ENCODE results near the gene KLHL5.

DNA sequence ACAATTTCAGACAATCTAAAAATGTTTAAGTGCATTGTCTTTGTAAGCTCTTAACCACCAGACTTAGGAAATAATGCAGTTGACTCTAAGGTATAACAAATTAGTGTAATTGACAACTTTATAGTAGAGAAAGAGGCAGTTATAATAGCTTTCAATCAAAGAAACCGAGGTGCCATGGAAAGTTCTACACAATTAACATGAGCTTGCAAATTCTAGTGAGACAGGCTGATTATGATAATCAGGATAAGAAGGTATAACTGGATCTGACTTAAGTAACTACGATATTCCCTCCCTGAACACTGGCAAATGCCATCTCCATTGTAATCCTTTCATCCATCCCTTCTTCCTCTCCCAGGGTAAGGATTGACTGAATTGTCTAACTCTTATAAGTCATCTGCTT, 11.4 kb upstream of the KLHL5 start:
- TF ChIP-seq, protein P1, sequence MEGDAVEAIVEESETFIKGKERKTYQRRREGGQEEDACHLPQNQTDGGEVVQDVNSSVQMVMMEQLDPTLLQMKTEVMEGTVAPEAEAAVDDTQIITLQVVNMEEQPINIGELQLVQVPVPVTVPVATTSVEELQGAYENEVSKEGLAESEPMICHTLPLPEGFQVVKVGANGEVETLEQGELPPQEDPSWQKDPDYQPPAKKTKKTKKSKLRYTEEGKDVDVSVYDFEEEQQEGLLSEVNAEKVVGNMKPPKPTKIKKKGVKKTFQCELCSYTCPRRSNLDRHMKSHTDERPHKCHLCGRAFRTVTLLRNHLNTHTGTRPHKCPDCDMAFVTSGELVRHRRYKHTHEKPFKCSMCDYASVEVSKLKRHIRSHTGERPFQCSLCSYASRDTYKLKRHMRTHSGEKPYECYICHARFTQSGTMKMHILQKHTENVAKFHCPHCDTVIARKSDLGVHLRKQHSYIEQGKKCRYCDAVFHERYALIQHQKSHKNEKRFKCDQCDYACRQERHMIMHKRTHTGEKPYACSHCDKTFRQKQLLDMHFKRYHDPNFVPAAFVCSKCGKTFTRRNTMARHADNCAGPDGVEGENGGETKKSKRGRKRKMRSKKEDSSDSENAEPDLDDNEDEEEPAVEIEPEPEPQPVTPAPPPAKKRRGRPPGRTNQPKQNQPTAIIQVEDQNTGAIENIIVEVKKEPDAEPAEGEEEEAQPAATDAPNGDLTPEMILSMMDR (conservative IDR thresholded peaks at IDR 0.05; ENCODE audit: low read depth, low read length) = no peak
- TF ChIP-seq RAD21 (IDR thresholded peaks at IDR 0.05; ENCODE audit: low read length) (no peak), CEBPB (IDR thresholded peaks at IDR 0.05; ENCODE audit: low read depth, low read length) (no peak), RFX5 (IDR thresholded peaks at IDR 0.05; ENCODE audit: low read depth, low read length) (no peak), POLR2A (IDR thresholded peaks at IDR 0.05; ENCODE audit: low read depth, low read length) (no peak), CHD1 (IDR thresholded peaks at IDR 0.05; ENCODE audit: low read depth, low read length) (no peak), NFE2L2 (IDR thresholded peaks at IDR 0.05; ENCODE audit: low read depth, low read length) (no peak)

Data from IMR-90 (cell line).